ENCODE results near the gene BAX. TPM values are rescaled to one million over a fixed set of nuclear protein-coding genes. Genes with fewer than 3 reads are reported as not detected.

Gene BAX
- total RNA-seq, 4 donors from 2014 or later, result 25.1 to 29.6 (median 27.5) TPM

DNA sequence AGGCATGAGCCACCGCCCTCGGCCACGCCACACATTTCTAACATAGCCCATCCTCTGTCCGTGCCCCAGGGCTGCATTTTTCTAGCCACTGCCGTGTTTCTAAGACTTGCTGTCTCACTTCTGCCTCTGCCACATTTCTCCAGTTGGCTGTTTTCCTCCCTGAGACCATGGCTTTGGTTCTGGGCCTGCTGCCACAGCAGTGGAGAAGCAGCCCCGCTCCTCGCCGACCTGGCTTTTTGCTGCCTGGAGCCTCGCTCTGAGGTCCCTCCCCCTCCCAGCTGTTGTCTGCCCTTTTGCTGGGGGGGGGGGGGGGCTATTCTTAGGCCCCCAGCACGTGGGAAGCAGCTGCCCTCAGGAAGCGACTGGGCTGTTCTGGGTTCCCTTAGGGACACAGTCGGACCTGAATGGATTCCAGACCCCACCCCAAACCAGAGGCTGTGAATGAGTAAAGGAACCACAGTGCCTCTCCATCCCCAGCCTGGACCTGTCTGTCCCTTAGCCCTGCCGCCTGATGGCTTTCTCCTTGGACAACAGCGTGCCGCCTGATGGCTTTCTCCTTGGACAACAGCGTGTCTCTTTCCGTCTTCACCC, 35.1 kb downstream of the BAX start:
- no peaks in the 10 kb centered on the region for H3K9me3 ChIP-seq
- H3K27me3 ChIP-seq, result no peaks in the 10 kb centered on the region
- no peak overlapping the region for H3K27ac ChIP-seq
- H3K4me1 ChIP-seq, result peaks cover 37% of the 10 kb centered on the region
- H3K36me3 ChIP-seq, result peaks cover 38% of the 10 kb centered on the region
- H3K4me3 ChIP-seq, result no peak overlapping the region
- 73% methylated on average over 17 of the region's 17 CpGs for WGBS
- TF ChIP-seq, protein P1, sequence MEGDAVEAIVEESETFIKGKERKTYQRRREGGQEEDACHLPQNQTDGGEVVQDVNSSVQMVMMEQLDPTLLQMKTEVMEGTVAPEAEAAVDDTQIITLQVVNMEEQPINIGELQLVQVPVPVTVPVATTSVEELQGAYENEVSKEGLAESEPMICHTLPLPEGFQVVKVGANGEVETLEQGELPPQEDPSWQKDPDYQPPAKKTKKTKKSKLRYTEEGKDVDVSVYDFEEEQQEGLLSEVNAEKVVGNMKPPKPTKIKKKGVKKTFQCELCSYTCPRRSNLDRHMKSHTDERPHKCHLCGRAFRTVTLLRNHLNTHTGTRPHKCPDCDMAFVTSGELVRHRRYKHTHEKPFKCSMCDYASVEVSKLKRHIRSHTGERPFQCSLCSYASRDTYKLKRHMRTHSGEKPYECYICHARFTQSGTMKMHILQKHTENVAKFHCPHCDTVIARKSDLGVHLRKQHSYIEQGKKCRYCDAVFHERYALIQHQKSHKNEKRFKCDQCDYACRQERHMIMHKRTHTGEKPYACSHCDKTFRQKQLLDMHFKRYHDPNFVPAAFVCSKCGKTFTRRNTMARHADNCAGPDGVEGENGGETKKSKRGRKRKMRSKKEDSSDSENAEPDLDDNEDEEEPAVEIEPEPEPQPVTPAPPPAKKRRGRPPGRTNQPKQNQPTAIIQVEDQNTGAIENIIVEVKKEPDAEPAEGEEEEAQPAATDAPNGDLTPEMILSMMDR (IDR thresholded peaks at IDR 0.05), result no peak
- TF ChIP-seq EP300 (IDR thresholded peaks at IDR 0.05) (no peak), POLR2AphosphoS5 (IDR thresholded peaks at IDR 0.05) (no peak), POLR2A (IDR thresholded peaks at IDR 0.05) (no peak)
- no peak for DNase-seq (ENCODE audit: low spot score in 2 of 2)

DNA sequence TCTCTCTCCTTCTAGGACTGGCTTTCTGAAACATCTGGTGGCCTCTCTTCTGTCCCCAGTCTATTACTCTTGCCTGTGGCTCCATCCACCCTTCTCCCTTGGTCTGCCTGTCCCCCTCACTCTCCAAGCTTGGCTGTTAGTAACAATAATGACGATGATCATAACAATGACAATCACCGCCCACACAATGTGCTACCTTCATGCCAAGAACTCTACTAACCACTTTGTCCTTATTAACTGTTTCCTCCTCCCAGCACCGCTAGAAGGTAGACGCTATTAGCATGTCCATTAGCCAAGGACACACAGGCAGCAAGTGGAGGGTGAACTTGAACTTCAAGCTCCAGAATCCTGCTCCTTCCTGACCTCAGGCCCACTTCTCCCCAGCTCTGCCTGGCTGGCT, 35.7 kb downstream of the BAX start:
- H3K27ac ChIP-seq, result no peak overlapping the region
- H3K4me3 ChIP-seq, result no peak overlapping the region
- H3K9me3 ChIP-seq, result no peaks in the 10 kb centered on the region
- peaks cover 32% of the 10 kb centered on the region for H3K36me3 ChIP-seq
- no peak for DNase-seq (ENCODE audit: low spot score in 2 of 2)
- TF ChIP-seq, protein P1 (IDR thresholded peaks at IDR 0.05), result no peak
- TF ChIP-seq EP300 (IDR thresholded peaks at IDR 0.05) (no peak), POLR2AphosphoS5 (IDR thresholded peaks at IDR 0.05) (no peak), POLR2A (IDR thresholded peaks at IDR 0.05) (no peak)
- H3K4me1 ChIP-seq, result peaks cover 43% of the 10 kb centered on the region
- WGBS, result 55% methylated on average over 4 of the region's 4 CpGs
- no peaks in the 10 kb centered on the region for H3K27me3 ChIP-seq

DNA sequence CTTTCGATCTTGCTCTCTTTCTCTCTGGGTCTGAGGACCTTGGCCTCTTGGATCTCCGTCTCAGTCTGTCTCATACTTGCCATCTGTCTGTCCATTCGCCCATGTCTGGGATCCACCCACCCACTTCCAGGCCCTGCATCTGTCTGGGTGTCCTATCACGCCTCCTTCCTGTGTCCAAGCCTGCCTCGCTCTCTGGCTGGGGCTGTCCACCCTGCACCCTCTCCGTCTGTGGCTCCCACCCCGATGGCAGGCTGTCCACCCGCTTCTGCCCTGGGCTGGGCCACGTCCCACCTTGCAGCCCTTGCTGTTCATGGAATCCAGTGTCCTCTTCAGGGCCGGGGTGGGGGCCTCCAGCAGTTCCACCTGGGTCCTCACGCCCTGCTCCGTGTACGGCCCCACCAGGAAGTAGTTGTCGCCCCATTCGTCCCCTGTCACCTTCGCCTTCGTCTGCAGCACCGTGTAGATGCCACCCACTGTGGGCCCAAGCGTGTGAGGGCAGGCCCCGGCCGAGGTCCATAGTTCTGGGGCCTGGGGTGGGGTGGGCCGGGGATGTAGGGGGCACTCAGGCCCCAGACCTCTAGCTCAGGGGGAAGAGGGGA, 36.4 kb downstream of the BAX start:
- TF ChIP-seq POLR2AphosphoS5 (IDR thresholded peaks at IDR 0.05) (no peak), POLR2A (IDR thresholded peaks at IDR 0.05) (no peak), EP300 (IDR thresholded peaks at IDR 0.05) (no peak)
- TF ChIP-seq, protein P1 (IDR thresholded peaks at IDR 0.05), result no peak
- Histone ChIP-seq H3K27ac (peak overlapping the region; percentile 95), H3K4me1 (peaks cover 44% of the 10 kb centered on the region), H3K27me3 (no peaks in the 10 kb centered on the region), H3K36me3 (peaks cover 25% of the 10 kb centered on the region), H3K9me3 (no peaks in the 10 kb centered on the region), H3K4me3 (peak overlapping the region; percentile 76)
- 83% methylated on average over 20 of the region's 22 CpGs for WGBS
- DNase-seq (ENCODE audit: low spot score in 2 of 2), result no peak

DNA sequence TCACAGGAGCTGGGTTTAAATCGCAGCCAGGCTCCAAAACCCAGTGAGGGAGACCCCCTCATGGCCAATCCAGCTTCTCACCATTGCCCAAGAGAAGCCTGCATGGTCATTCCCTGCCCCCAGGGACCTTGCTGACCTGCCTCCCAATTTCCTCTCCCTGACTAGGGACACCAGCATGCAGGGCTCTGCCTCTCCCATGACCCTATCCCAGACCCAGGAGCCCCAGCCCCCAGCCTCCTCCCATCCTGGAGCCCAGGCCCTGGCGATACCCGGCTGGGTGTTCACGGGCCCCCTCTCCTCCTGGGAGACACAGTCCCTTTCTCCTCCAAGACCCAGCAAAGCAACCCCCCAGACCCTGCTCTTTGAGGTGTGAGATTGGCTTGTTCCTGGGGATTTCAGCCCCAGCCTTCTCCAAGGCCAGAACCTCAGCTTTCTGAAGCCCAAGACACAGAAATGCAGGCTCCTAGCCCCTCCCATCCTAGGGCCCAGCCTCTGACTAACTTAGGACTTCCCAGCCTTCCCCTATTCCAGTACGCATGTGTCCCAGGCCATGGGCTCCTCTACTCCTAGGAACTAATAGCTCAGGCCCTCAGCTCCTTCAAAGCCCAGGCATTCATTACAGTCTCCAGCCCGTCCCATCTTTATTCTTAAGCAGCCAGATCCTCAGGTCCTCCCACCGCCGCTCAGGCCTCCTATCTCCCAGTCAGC, 37.4 kb downstream of the BAX start:
- no peak for DNase-seq (ENCODE audit: low spot score in 2 of 2)
- Histone ChIP-seq H3K27ac (peak overlapping the region; percentile 95), H3K36me3 (peaks cover 21% of the 10 kb centered on the region), H3K4me1 (peaks cover 44% of the 10 kb centered on the region), H3K4me3 (peak overlapping the region; percentile 76), H3K9me3 (no peaks in the 10 kb centered on the region), H3K27me3 (no peaks in the 10 kb centered on the region)
- WGBS, result 8% methylated on average over 8 of the region's 8 CpGs
- TF ChIP-seq POLR2AphosphoS5 (IDR thresholded peaks at IDR 0.05) (no peak), POLR2A (IDR thresholded peaks at IDR 0.05) (no peak), EP300 (IDR thresholded peaks at IDR 0.05) (no peak)
- TF ChIP-seq, protein P1 (IDR thresholded peaks at IDR 0.05), result no peak

DNA sequence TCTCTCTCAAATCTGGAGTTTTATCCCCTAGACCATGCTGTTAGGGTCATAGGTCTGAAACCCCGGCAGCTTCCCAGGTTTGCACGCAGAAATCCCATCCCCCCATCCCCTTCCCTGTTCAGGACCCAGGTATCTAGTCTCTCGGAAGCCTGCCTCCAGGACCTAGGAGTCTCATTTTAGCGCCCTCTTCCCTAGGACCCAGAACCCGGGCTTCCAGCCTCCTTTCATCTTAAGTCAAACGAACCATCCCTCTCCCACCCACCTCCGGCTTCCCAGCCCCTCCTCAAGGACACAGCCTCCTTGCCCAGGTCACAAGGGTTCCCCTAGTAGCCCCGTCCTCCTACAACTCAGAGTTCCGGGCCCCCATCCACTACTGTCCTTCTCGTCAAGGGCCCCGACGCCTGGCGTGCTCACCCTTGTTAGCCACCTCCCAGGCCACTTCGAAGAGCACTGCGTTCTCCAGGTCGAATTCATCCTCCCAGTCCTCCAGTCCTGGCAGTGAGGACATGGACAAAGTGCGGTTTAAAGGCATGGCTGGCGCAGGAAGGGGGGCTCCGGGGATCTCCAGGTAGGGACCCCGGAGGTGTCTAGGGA, 38.0 kb downstream of the BAX start:
- Histone ChIP-seq H3K9me3 (no peaks in the 10 kb centered on the region), H3K36me3 (peaks cover 15% of the 10 kb centered on the region), H3K27me3 (no peaks in the 10 kb centered on the region), H3K4me1 (peaks cover 44% of the 10 kb centered on the region), H3K27ac (peak overlapping the region; percentile 95), H3K4me3 (peak overlapping the region; percentile 76)
- DNase-seq (ENCODE audit: low spot score in 2 of 2), result peak in 1 of 2 donors; percentile 81
- TF ChIP-seq POLR2A (IDR thresholded peaks at IDR 0.05) (no peak), EP300 (IDR thresholded peaks at IDR 0.05) (no peak), POLR2AphosphoS5 (IDR thresholded peaks at IDR 0.05) (no peak)
- TF ChIP-seq, protein P1 (IDR thresholded peaks at IDR 0.05), result no peak
- 1% methylated on average over 17 of the region's 20 CpGs for WGBS
